ENCODE data around the gene ILKAP.

- no peak for TF ChIP-seq POLR2AphosphoS5 (IDR thresholded peaks at IDR 0.05; ENCODE audit: low read depth, low read length)
- no peak for TF ChIP-seq REST (IDR thresholded peaks at IDR 0.05; ENCODE audit: insufficient read depth in 1 of 2, low read depth in 2 of 2, low read length in 2 of 2)
Measured at GRCh38 chr2:238240757-238241711, 37.5 kb upstream of the ILKAP start.

Measured in PFSK-1 (cell line).